Heart right ventricle (tissue), 16 donors: ENCODE data around the gene AMDHD1. TPM values are rescaled to one million over a fixed set of nuclear protein-coding genes. Genes with fewer than 3 reads are reported as not detected.

Experiments used
- ATAC-seq, 8 donors: fragments of 200-7000 bp; cut with Tn5 transposase; one replicate each; pipeline ENCODE4 v1.9.1; 2020; ENCODE audit warnings: mild to moderate bottlenecking in 8 of 8, moderate library complexity in 8 of 8, moderate number of reproducible peaks in 1 of 8
- DNase-seq, 2 donors: peaks; one replicate each; pipeline ENCODE4 v3.0.0-alpha.2; 2020
- H3K27ac ChIP-seq, 10 donors: fragments of 200-600 bp; sonication (generic) in 2 of 10; one replicate each; pipeline versions ENCODE4 v1.5.0 to v1.8.0; 2020 to 2022; ENCODE audit warnings: mild to moderate bottlenecking in 3 of 10
- H3K27me3 ChIP-seq, 7 donors: fragments of 200-600 bp; one replicate each; pipeline ENCODE4 v1.8.0; 2021 to 2022; ENCODE audit warnings: mild to moderate bottlenecking in 2 of 7
- H3K36me3 ChIP-seq, 9 donors: fragments of 200-600 bp; sonication (generic) in 1 of 9; one replicate each; pipeline versions ENCODE4 v1.5.0 to v1.8.0; 2020 to 2022; ENCODE audit warnings: mild to moderate bottlenecking in 2 of 9
- H3K4me1 ChIP-seq, 9 donors: fragments of 200-600 bp; sonication (generic) in 1 of 9; one replicate each; pipeline versions ENCODE4 v1.5.0 to v1.8.0; 2020 to 2022; ENCODE audit warnings: mild to moderate bottlenecking in 4 of 9
- H3K4me3 ChIP-seq, 10 donors: fragments of 200-600 bp; sonication (generic) in 2 of 10; one replicate each; pipeline versions ENCODE4 v1.5.0 to v1.8.0; 2020 to 2022; ENCODE audit warnings: mild to moderate bottlenecking in 7 of 10, moderate library complexity in 2 of 10
- H3K9me3 ChIP-seq, 11 donors: fragments of 200-600 bp in 10 of 11; sonication (generic) in 2 of 11; one replicate each; pipeline versions ENCODE4 v1.5.0 to v1.8.0; 2013 to 2022; ENCODE audit warnings: mild to moderate bottlenecking in 2 of 11, control low read depth in 1 of 11, moderate library complexity in 1 of 11
- CTCF ChIP-seq, 9 donors: fragments of 200-600 bp; sonication (generic) in 2 of 9; IDR thresholded peaks; one replicate each; pipeline versions ENCODE4 v1.5.0 to v1.8.0; 2021 to 2022; ENCODE audit warnings: antibody characterized with exemption in 9 of 9, mild to moderate bottlenecking in 5 of 9, moderate library complexity in 1 of 9
- WGBS, 2 donors: extraction: QIAGEN DNeasy Blood & Tissue Kit; methylation state at CpG; one replicate each; pipeline ENCODE4 v1.1.7; 2013; ENCODE audit warnings: inconsistent platforms in 1 of 2; 5-methylcytosine and 5-hydroxymethylcytosine counted together
- intact Hi-C, 10 donors: fragments of 100-400 bp; cut with DNase I; formaldehyde crosslinking; loops; one replicate each; pipeline versions ENCODE4 v1.11.1 to v1.14.2; 2022
- polyA plus RNA-seq, 2 donors: library from polyadenylated mRNA; stranded (reverse); fragments of 200-250 nt; gene quantifications; one replicate each; pipeline ENCODE4 v1.2.3, GENCODE V29; 2013
- total RNA-seq, 10 donors: library from RNA; stranded (reverse); fragmentation: NEBNext Ultra II Directional in 3 of 10; extraction: Animal tissue kit (Norgen Biotek cat#: 25700) in 3 of 10; gene quantifications; one replicate each; pipeline versions ENCODE4 v1.2.1 to v1.2.4, GENCODE V29; 2021 to 2023
- donor health status: Arrhythmogenic right ventricular cardiomyopathy.
- donor health status: ischemic (EF 13 %, LVEDD 7.1; RV severe dilation, severe dysfunction).
- donor health status: healthy with polysubstance abuse.
- donor health status: DM: no; HTN: yes; CAD: no.
- donor health status: DM: no; HTN: no; CAD: no.
- donor health status: ischemic (EF 25% LVEDD 6.9; RV normal size, moderate dysfunction).
- donor health status: ischemic (EF 25% LVEDD 5.7; RV mildly dilated, moderate dysfunction).
- donor health status: healthy.
- donor health status: DM: yes; HTN: yes; CAD: no.
- donor health status: Ischemic cardiomyopathy.
- donor health status: ischemic (EF 35%, LVEDD 5.7; RV mildly dilated, moderate dysfunction).
- donor health status: nonischemic (EF 11% LVEDD 7.7; RV severe dilation, severe dysfunction).
- donor health status: DM: yes; HTN: yes; CAD: no.
- donor health status: PGD.
- donor health status: ischemic (EF 29% LVEDD 5.4; RV normal size, mild dysfunction).
- donor health status: nonischemic (EF 23%, LVEDD 6.1; RV moderate dilation, normal function).

The AMDHD1 gene
- total and polyA plus RNA-seq, 12 donors: 0.34 to 0.91 (median 0.67) TPM

DNA sequence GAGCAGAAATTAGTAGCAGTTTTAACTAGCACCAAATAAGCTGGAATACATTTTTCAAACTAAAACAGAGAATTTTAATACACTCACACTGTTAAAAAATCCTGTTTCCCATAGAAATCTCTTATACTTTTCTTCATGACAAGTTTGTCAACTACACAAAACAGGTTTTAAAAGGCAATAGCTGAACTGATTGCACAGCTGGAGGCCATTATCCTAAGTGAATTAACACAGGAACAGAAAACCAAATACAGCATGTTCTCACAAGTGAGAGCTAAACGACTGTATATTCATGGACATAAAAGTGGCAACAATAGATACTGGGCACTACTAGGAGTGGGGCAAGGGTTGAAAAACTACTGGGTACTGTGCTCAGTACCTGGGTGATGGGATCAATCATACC, 64.6 kb downstream of the AMDHD1 start:
- no peak for TF ChIP-seq CTCF (IDR thresholded peaks at IDR 0.05)
- Histone ChIP-seq H3K4me1 (no peaks in the 10 kb centered on the region), H3K36me3 (peaks cover 0 to 100% (median 53%) of the 10 kb centered on the region in 9 donors), H3K4me3 (no peak overlapping the region), H3K9me3 (no peaks in the 10 kb centered on the region), H3K27ac (no peak overlapping the region), H3K27me3 (no peaks in the 10 kb centered on the region)
- intact Hi-C loops: no loop called here
- no peak for DNase-seq
- WGBS, 2 donors: 65 to 74% methylated on average over 1 of the region's 1 CpG
- ATAC-seq: no peak

DNA sequence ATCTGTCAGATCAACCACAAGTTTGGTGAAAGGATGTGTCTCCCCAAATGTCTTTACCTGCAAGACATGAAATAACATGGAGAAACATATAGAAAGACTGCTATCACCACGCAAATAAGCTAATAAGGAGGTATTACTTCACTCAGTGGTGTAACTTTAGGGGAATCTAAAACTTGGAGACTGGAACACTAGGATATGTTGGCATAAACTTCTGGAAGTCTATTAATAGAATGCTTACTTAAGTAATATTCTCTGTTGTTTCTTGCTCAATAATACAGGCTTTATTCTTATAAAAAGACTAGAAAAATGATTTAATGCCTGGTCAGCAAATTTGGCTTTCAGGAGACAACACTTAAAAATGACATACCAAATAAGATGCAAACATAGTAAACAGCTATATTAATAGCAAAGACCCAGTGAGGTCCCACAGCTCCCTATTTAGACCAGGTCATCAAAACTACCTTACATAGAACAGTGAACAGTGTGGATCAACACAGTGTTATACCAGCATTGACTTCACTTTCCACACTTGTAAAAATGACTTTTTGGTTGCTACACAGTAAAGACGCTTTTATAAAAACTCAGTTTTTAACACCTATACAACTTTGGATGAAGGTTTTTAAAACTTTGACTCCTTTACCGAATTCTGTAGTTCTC, 71.9 kb downstream of the AMDHD1 start:
- Histone ChIP-seq H3K36me3 (peaks cover 0 to 99% (median 62%) of the 10 kb centered on the region in 9 donors), H3K9me3 (no peaks in the 10 kb centered on the region), H3K27ac (no peak overlapping the region), H3K4me1 (peaks cover 0 to 10% (median 3%) of the 10 kb centered on the region in 9 donors), H3K27me3 (no peaks in the 10 kb centered on the region), H3K4me3 (no peak overlapping the region)
- ATAC-seq: peak in 2 of 8 donors; percentile 42 to 44
- DNase-seq: no peak
- no peak for TF ChIP-seq CTCF (IDR thresholded peaks at IDR 0.05)
- intact Hi-C loops: no loop called here
- WGBS, 2 donors: 87% methylated on average over 3 of the region's 3 CpGs

- H3K27me3 ChIP-seq: no peaks in the 10 kb centered on the region
- no peak overlapping the region for H3K27ac ChIP-seq
- DNase-seq (peak in 1 of 2 donors; percentile 22), ATAC-seq (peak in 6 of 8 donors; percentile 48 to 76 (median 66))
- 75 to 78% methylated on average over 5 of the region's 5 CpGs for WGBS, 2 donors
- intact Hi-C loops: no loop called here
- peaks cover 0 to 99% (median 64%) of the 10 kb centered on the region in 9 donors for H3K36me3 ChIP-seq
- peaks cover 0 to 10% (median 4%) of the 10 kb centered on the region in 9 donors for H3K4me1 ChIP-seq
- no peak overlapping the region for H3K4me3 ChIP-seq
- TF ChIP-seq CTCF (IDR thresholded peaks at IDR 0.05): peak in 8 of 9 donors; percentile 14 to 64 (median 50)
- no peaks in the 10 kb centered on the region for H3K9me3 ChIP-seq
Observed at GRCh38 chr12:96015672-96016071, 72.5 kb downstream of the AMDHD1 start.

Other genes starting within 250 kb of the AMDHD1 start
- gene NTN4, start 152.6 kb upstream of the AMDHD1 start, total RNA-seq: 100 to 1,000 TPM in 1 of 10 donors, 10 to 100 TPM in 9; 54.7 to 105 (median 67.7) TPM
- 10 to 100 TPM; 17.9 to 27.7 TPM for gene NTN4, start 152.6 kb upstream of the AMDHD1 start, polyA plus RNA-seq
- 10 to 100 TPM; 10.2 to 19.4 (median 12.9) TPM for gene SNRPF, start 84.4 kb upstream of the AMDHD1 start, total RNA-seq
- gene SNRPF, start 84.4 kb upstream of the AMDHD1 start, polyA plus RNA-seq: 10 to 100 TPM; 25.2 to 53.6 TPM
- under 1 TPM in 4 of 10 donors, not detected in 6; 0.10 to 0.24 (median 0.12) TPM for gene CCDC38, start 717 bp upstream of the AMDHD1 start, total RNA-seq
- under 1 TPM; 0.01 to 0.44 TPM for gene CCDC38, start 717 bp upstream of the AMDHD1 start, polyA plus RNA-seq
- gene HAL, start 53.0 kb downstream of the AMDHD1 start, total RNA-seq: under 1 TPM in 6 of 10 donors, not detected in 4; 0.15 to 0.93 (median 0.43) TPM
- gene HAL, start 53.0 kb downstream of the AMDHD1 start, polyA plus RNA-seq: under 1 TPM; 0.07 to 0.15 TPM
- 10 to 100 TPM; 31.8 to 50.6 (median 39.4) TPM for gene LTA4H, start 92.3 kb downstream of the AMDHD1 start, total RNA-seq
- gene LTA4H, start 92.3 kb downstream of the AMDHD1 start, polyA plus RNA-seq: 10 to 100 TPM; 25.2 to 25.6 TPM